Measurements from ENCODE around the gene MRPS2. TPM values are rescaled to one million over a fixed set of nuclear protein-coding genes. Genes with fewer than 3 reads are reported as not detected.

Gene MRPS2
- total RNA-seq, 1 donor = 21.4 TPM

DNA sequence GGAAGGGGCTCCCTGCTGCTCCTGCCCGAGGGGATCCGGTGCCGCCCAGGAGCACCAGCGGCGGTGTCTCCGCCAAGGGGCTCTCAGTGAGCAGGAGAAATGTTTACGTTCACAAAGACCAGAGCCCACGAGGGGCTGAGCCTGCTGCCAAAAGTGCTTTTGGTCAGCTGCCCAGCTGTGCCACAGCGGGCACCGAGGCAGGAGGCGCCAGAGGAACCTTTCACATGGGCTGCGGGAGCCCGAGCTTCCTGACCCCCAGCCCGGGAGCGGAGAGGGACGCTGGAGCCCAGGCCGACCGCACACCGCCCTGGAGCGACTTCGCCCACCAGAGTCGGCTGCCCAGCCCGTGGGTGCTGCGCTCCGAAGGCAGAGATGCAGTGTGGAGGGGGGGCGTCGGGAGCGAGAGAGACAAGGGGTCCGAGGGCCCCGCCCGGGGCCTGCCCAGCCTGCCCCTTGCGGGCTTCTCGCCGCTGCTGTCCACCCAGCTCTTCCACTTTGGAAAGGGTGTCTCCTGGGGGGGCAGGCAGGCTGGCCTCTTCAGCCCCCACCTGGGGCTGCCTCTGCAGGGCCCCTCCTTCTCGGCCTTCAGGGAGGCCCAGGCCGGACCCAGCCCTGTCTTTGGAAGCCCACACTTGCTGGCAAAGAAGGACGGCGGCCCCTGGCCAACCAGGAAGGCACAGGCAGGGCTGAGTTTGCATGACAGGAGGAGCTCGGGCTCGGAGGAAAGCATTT lies 13.0 kb upstream of the MRPS2 start:
- no peak for DNase-seq (ENCODE audit: low read depth)
- TF ChIP-seq, protein P1, sequence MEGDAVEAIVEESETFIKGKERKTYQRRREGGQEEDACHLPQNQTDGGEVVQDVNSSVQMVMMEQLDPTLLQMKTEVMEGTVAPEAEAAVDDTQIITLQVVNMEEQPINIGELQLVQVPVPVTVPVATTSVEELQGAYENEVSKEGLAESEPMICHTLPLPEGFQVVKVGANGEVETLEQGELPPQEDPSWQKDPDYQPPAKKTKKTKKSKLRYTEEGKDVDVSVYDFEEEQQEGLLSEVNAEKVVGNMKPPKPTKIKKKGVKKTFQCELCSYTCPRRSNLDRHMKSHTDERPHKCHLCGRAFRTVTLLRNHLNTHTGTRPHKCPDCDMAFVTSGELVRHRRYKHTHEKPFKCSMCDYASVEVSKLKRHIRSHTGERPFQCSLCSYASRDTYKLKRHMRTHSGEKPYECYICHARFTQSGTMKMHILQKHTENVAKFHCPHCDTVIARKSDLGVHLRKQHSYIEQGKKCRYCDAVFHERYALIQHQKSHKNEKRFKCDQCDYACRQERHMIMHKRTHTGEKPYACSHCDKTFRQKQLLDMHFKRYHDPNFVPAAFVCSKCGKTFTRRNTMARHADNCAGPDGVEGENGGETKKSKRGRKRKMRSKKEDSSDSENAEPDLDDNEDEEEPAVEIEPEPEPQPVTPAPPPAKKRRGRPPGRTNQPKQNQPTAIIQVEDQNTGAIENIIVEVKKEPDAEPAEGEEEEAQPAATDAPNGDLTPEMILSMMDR (IDR thresholded peaks at IDR 0.05; ENCODE audit: insufficient read depth, low read length) = no peak

DNA sequence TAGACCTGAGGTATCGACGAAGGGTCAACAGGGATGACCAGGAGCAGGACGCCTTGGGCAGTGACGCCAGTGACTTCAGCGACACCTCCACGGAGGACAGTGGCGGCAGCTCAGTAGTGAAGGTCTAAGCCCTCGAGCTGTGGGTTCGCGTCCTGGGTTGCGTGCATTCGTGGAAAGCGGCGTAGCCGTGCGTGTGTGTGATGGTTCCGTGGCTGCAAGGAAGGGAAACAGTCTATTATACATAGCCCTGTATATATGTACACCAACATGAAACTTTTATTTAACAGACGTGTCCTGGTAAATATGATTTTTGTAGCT lies 12.5 kb upstream of the MRPS2 start:
- no peak overlapping the region for H3K4me3 ChIP-seq (ENCODE audit: low read depth, low read length)
- no peak for DNase-seq (ENCODE audit: low read depth)
- TF ChIP-seq, protein P1 (IDR thresholded peaks at IDR 0.05; ENCODE audit: insufficient read depth, low read length) = no peak

More for the DNA sequence above, 13.0 kb upstream of the MRPS2 start:
- no peak overlapping the region for H3K4me3 ChIP-seq (ENCODE audit: low read depth, low read length)

DNA sequence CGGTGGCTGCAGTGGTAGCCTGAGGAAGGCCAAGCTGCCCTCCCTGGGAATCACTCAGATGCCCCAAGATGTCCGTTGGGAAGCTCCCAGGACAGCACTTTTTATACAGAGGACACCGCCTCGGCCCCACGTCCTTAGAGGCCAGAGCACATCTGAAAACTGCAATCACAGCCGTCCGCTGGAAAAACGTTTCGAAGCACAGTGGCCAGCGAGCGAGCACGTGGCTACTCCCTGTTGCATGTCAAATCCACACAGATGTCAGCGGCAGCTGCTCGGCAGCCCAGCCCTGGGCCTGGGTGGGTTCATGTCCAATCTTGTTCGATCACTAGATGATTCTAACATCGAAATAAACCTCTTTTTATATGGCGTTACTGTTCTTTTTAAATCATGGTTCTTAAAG lies 12.0 kb upstream of the MRPS2 start:
- TF ChIP-seq, protein P1 (IDR thresholded peaks at IDR 0.05; ENCODE audit: insufficient read depth, low read length) = no peak
- H3K4me3 ChIP-seq (ENCODE audit: low read depth, low read length) = no peak overlapping the region
- DNase-seq (ENCODE audit: low read depth) = no peak

DNA sequence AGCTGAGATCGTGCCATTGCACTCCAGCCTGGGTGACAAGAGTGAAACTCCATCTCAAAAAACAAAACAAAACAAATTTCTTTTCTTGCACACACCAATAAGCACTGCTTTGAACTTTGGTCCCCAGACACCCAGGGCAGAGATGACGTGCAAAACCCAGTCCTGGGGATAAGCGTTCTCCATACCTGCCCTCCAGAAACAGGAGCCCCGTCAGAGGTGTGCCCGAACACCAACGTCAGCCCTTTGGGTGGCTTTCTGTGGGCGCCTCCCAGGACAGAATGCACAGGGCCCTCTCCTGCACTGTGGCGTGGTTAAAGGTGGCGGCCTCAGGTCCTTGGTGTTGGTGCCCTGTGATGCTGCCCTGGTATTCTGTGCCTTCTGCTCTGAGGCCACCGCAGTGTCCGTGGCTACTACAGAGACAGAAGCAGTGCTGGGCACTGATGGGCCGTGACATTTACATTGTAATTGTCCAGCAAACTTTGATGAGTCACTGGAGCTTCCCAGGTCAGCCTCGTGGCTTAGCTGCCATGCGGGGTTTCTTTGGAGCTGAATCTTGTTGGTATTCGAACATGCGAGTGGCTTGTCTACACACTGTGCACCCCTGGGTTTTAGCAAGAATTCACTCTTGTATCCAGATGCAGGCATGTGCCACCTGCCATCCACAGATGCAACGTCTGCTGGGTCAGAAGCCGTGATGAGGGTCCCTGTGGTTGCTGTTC lies 11.1 kb upstream of the MRPS2 start:
- no peak overlapping the region for H3K4me3 ChIP-seq (ENCODE audit: low read depth, low read length)
- TF ChIP-seq, protein P1 (IDR thresholded peaks at IDR 0.05; ENCODE audit: insufficient read depth, low read length) = no peak
- no peak for DNase-seq (ENCODE audit: low read depth)

DNA sequence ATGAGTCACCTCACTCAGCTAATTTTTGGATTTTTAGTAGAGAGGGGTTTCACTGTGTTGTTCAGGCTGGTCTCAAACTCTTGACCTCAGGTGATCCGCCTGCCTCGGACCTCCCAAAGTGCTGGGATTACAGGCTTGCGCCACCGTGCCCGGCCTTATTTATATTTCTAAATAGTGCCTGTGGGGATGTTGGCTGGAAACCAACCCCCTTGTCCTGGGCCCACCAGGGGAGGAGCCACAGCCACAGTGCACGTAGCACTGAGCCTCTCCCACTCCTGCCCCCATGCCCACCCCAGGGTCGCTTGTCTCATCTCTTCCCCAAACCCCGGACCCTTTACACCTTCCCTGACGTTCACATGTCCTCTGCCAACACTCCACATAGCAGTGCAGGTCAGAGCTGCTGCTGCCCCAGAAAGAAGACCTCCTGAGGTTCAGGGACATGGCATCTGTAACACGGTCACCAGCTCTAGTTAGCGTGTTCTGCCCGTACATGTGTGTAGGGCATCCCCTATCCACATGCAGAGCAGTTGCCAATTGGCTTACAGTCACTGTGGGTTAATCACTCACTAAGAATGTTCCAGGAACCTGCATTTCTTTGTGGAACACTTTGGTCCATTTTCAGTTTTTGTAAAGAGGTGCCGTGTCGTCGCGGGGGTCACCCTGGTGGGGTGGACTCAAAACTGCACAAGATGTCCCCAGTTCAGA lies 10.2 kb upstream of the MRPS2 start:
- TF ChIP-seq, protein P1 (IDR thresholded peaks at IDR 0.05; ENCODE audit: insufficient read depth, low read length) = no peak
- DNase-seq (ENCODE audit: low read depth) = no peak
- H3K4me3 ChIP-seq (ENCODE audit: low read depth, low read length) = no peak overlapping the region

DNA sequence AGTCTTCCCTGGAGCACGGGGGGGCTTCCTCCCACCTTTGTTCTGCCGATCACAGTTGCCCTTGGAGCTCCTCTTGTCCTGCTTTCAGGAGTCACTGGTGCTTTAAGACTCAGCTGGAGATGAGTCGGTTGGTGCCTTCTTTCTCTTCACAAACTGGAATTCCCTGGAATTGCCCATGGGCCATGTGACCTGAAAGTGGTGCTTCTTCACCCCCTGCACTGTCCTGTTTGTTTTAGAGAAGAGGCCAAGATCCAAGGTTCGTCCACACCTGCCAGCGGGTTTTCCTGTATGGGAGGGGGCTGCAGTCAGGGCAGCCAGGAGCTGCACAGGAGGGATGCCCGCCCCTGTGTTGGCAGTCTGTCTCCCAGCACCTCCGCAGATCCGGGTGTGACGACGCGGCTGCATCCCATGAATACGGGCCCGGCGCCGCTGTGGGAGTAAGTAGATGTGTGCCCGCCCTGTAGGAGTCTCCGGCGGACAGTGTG lies 9.5 kb upstream of the MRPS2 start:
- H3K4me3 ChIP-seq (ENCODE audit: low read depth, low read length) = no peak overlapping the region
- TF ChIP-seq, protein P1 (IDR thresholded peaks at IDR 0.05; ENCODE audit: insufficient read depth, low read length) = no peak
- DNase-seq (ENCODE audit: low read depth) = no peak
